Measurements from ENCODE around the gene TNFRSF1A. TPM values are rescaled to one million over a fixed set of nuclear protein-coding genes. Genes with fewer than 3 reads are reported as not detected.
A peak's percentile ranks its signal among the peaks of the same experiment; 100 is the strongest.

The TNFRSF1A gene
- total and polyA plus RNA-seq, 9 of the 15 experiments (the other 6 are each of a cell fraction or from before 2014, with no cell fraction given) = 0.76 to 43.5 (median 30.0) TPM

DNA sequence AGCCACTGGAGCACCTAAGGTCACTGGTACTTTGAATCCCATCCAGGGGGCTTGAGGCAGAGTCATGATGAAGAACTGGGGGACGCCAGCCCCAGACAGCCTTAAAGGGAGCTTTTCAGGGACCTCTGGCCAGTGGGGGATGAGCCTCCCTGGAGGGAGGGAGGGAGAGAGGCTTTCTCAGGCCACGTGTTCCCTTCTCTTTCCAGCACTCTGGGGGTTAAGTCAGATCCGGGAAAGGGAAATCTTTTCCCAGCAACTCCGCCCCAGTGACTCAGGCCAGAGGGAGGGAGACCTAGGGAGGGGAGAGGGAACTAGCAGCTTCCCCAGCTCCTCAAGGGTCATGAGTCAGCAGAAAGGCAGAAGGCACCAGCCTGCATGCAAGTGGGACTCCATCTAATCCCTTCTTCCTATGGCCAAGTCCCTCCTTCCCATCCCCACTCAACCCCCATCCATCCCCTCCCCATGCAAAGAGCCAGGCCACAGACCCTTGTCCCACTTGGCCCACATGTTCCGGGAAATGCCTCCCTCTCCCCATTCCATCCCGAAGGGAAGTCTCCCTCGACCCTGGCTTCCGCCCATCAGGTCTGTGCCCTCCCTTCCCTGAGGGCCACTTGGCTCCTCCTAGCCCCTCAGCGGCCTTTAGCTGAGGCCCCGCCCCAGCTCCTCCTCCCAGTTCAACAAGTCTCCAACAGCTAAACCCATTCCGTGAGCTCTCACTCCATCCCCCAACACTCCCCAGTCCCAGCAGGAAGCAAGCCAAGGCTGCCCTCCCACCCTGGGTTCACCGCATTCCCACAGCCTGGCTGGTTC, 5.6 kb downstream of the TNFRSF1A start (continued):
- TF ChIP-seq, protein P1, sequence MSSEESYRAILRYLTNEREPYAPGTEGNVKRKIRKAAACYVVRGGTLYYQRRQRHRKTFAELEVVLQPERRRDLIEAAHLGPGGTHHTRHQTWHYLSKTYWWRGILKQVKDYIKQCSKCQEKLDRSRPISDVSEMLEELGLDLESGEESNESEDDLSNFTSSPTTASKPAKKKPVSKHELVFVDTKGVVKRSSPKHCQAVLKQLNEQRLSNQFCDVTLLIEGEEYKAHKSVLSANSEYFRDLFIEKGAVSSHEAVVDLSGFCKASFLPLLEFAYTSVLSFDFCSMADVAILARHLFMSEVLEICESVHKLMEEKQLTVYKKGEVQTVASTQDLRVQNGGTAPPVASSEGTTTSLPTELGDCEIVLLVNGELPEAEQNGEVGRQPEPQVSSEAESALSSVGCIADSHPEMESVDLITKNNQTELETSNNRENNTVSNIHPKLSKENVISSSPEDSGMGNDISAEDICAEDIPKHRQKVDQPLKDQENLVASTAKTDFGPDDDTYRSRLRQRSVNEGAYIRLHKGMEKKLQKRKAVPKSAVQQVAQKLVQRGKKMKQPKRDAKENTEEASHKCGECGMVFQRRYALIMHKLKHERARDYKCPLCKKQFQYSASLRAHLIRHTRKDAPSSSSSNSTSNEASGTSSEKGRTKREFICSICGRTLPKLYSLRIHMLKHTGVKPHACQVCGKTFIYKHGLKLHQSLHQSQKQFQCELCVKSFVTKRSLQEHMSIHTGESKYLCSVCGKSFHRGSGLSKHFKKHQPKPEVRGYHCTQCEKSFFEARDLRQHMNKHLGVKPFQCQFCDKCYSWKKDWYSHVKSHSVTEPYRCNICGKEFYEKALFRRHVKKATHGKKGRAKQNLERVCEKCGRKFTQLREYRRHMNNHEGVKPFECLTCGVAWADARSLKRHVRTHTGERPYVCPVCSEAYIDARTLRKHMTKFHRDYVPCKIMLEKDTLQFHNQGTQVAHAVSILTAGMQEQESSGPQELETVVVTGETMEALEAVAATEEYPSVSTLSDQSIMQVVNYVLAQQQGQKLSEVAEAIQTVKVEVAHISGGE (CRISPR knock-in tag; IDR thresholded peaks at IDR 0.05) = peak in 1 of 3 experiments; percentile 53; a peak in 3 of 6 replicates
- no peak for TF ChIP-seq STAT5B (CRISPR knock-in tag; IDR thresholded peaks at IDR 0.05)
- no peak for TF ChIP-seq PTBP1 (IDR thresholded peaks at IDR 0.05; ENCODE audit: low read depth, low read length)
- no peak for TF ChIP-seq PTTG1 (tag; IDR thresholded peaks at IDR 0.05; ENCODE audit: low read depth)
- no peak for TF ChIP-seq IFI16 (CRISPR knock-in tag; IDR thresholded peaks at IDR 0.05)
- TF ChIP-seq HMGN3 (IDR thresholded peaks at IDR 0.05; ENCODE audit: borderline replicate concordance, extremely low read depth, insufficient read length, low read depth, low read length) = peak; percentile 35
- TF ChIP-seq SMARCA5 (IDR thresholded peaks at IDR 0.05) = 0 out of 2 replicates have a peak, but pooled peaks have one; percentile 35
- TF ChIP-seq ZFX (CRISPR knock-in tag; IDR thresholded peaks at IDR 0.05) = 0 out of 2 replicates have a peak, but pooled peaks have one; percentile 7
- TF ChIP-seq RBBP5 (IDR thresholded peaks at IDR 0.05; ENCODE audit: borderline replicate concordance, insufficient read depth, low read length, poor library complexity, severe bottlenecking) = peak; percentile 37
- TF ChIP-seq, protein P2, sequence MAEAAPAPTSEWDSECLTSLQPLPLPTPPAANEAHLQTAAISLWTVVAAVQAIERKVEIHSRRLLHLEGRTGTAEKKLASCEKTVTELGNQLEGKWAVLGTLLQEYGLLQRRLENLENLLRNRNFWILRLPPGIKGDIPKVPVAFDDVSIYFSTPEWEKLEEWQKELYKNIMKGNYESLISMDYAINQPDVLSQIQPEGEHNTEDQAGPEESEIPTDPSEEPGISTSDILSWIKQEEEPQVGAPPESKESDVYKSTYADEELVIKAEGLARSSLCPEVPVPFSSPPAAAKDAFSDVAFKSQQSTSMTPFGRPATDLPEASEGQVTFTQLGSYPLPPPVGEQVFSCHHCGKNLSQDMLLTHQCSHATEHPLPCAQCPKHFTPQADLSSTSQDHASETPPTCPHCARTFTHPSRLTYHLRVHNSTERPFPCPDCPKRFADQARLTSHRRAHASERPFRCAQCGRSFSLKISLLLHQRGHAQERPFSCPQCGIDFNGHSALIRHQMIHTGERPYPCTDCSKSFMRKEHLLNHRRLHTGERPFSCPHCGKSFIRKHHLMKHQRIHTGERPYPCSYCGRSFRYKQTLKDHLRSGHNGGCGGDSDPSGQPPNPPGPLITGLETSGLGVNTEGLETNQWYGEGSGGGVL (CRISPR knock-in tag; IDR thresholded peaks at IDR 0.05) = no peak
- TF ChIP-seq NUFIP1 (IDR thresholded peaks at IDR 0.05; ENCODE audit: partially characterized antibody) = no peak
- TF ChIP-seq, protein P3, sequence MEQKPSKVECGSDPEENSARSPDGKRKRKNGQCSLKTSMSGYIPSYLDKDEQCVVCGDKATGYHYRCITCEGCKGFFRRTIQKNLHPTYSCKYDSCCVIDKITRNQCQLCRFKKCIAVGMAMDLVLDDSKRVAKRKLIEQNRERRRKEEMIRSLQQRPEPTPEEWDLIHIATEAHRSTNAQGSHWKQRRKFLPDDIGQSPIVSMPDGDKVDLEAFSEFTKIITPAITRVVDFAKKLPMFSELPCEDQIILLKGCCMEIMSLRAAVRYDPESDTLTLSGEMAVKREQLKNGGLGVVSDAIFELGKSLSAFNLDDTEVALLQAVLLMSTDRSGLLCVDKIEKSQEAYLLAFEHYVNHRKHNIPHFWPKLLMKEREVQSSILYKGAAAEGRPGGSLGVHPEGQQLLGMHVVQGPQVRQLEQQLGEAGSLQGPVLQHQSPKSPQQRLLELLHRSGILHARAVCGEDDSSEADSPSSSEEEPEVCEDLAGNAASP (IDR thresholded peaks at IDR 0.05) = no peak; the same call in 1 of the 2 replicates
- no peak for TF ChIP-seq U2AF2 (optimal IDR thresholded peaks at IDR 0.05; ENCODE audit: low read depth, low read length)

Data from K562 (cell line).